Neutrophil (primary cell): ENCODE measurements around the gene CHPF.
A peak's percentile ranks its signal among the peaks of the same experiment; 100 is the strongest.

Source experiments
- H3K27ac ChIP-seq: fragments of 200-600 bp; sonication (generic); 2 replicates; pipeline ENCODE4 v1.5.1; 2016; ENCODE audit warnings: mild to moderate bottlenecking, moderate library complexity
- H3K27me3 ChIP-seq: fragments of 200-600 bp; sonication (generic); 2 replicates; pipeline ENCODE4 v1.6.0; 2016; ENCODE audit warnings: mild to moderate bottlenecking
- H3K36me3 ChIP-seq: fragments of 200-600 bp; sonication (generic); 2 replicates; pipeline ENCODE4 v1.5.1; 2017
- H3K4me1 ChIP-seq, 2 experiments: fragments of 200-600 bp in 1 of 2; sonication (generic) in 1 of 2; 1 replicate in 1 of 2; 2 replicates in 1 of 2; pipeline versions ENCODE4 v1.5.1 to v1.6.1; 2013 to 2016; ENCODE audit warnings: low read depth in 1 of 2, low read length in 1 of 2, mild to moderate bottlenecking in 1 of 2, moderate library complexity in 1 of 2; ENCODE audit not compliant: control insufficient read depth in 1 of 2, insufficient read depth in 1 of 2
- H3K4me3 ChIP-seq, 2 experiments: fragments of 200-600 bp in 1 of 2; sonication (generic) in 1 of 2; 1 replicate in 1 of 2; 2 replicates in 1 of 2; pipeline ENCODE4 v1.5.1; 2013 to 2016; ENCODE audit warnings: low read depth in 1 of 2, low read length in 1 of 2, mild to moderate bottlenecking in 1 of 2, moderate library complexity in 1 of 2
- H3K9me3 ChIP-seq: fragments of 200-600 bp; sonication (generic); 2 replicates; pipeline ENCODE4 v1.5.1; 2016
- TF ChIP-seq, protein P1 (sequence below): fragments of 200-600 bp; sonication (generic); IDR thresholded peaks from 2 replicates; pipeline ENCODE4 v1.5.1; 2016; ENCODE audit warnings: antibody characterized with exemption

Gene CHPF

DNA sequence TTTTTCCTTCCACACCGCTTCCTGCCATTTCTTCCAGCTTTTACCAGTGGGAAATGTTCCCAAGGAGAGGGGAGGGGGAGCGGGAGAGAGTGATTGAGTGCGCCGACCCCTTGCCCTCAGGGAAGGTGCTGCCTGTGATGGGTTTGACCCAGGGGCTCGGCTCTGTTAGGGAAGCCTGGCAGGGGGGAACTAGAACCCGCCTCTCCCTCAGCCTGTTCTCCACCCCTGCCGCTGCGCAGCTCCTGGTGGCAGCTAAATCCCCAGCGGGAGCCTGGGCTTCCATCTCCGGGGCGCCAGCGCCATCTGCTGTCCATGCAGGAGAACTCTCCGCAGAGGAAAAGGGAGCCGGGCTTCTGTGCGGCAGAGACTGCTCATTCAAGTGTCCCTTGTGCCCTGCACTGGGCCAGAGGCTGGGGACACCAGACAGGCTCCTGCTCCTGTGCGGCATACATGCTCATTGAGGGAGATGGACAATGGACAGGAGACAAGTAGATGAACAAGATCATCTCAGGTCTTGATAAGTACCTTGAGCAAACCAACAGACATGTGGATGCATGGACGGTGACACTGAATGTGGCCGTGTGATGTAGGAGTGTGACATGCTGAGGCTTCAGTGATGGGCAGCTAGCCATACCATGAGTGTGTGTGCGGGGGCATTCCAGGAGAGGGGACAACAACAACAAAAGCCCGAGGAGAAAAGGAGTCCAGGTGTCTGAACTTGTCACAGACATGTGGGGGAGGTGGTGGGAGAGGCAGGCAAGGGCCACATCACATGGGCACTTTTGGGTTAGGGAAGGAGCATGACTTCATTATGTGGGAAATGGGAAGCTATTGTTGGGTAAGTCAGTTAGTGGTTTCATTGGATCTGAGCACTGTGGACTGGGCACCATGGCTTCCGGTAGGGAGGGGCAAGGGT lies 13.3 kb downstream of the CHPF start:
- Histone ChIP-seq H3K9me3 (no peaks in the 10 kb centered on the region), H3K4me1 (no peaks in the 10 kb centered on the region), H3K27ac (no peak overlapping the region), H3K36me3 (no peaks in the 10 kb centered on the region), H3K4me3 (no peak overlapping the region), H3K27me3 (peaks cover 89% of the 10 kb centered on the region)
- TF ChIP-seq, protein P1, sequence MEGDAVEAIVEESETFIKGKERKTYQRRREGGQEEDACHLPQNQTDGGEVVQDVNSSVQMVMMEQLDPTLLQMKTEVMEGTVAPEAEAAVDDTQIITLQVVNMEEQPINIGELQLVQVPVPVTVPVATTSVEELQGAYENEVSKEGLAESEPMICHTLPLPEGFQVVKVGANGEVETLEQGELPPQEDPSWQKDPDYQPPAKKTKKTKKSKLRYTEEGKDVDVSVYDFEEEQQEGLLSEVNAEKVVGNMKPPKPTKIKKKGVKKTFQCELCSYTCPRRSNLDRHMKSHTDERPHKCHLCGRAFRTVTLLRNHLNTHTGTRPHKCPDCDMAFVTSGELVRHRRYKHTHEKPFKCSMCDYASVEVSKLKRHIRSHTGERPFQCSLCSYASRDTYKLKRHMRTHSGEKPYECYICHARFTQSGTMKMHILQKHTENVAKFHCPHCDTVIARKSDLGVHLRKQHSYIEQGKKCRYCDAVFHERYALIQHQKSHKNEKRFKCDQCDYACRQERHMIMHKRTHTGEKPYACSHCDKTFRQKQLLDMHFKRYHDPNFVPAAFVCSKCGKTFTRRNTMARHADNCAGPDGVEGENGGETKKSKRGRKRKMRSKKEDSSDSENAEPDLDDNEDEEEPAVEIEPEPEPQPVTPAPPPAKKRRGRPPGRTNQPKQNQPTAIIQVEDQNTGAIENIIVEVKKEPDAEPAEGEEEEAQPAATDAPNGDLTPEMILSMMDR = peak; percentile 80

DNA sequence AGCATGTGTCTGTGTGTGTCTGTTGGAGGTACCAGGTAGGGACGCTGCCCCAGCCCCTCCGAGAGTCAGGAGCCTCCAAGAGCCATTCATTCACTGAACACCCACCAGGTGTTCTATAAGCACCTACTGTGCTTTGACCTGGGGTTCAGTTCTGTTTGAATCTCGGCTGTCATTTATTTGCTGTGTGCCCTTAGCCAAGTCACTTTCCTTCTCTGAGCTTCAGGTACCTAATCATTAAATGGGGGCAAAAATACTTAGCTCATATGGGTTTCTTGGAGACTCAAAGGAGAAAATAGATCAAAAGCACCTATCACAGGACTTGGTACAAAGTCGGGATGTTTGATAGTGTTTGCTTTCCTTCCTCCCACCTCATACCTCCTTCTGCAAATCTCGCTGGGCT lies 16.1 kb downstream of the CHPF start:
- Histone ChIP-seq H3K36me3 (no peaks in the 10 kb centered on the region), H3K27me3 (peaks cover 100% of the 10 kb centered on the region), H3K4me3 (no peak overlapping the region), H3K4me1 (no peaks in the 10 kb centered on the region), H3K9me3 (no peaks in the 10 kb centered on the region), H3K27ac (no peak overlapping the region)
- TF ChIP-seq, protein P1 = no peak

DNA sequence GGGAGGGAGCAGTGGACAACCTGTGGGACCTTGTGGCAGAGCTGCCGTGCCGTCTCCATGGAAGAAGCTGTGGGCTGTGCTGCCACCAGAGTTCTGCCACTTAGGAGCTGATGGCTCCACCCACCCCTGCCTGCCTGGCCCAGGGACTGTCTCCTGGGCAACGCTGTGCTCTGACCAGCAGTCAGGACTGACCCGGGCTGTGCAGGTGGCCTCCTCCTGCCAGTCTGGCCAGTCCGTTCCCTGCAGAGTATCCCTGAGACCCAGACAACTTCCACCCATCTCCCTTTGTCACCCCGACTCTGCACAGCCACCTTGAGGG lies 16.6 kb downstream of the CHPF start:
- TF ChIP-seq, protein P1 = no peak
- Histone ChIP-seq H3K36me3 (no peaks in the 10 kb centered on the region), H3K27me3 (peaks cover 100% of the 10 kb centered on the region), H3K4me3 (no peak overlapping the region), H3K27ac (no peak overlapping the region), H3K9me3 (no peaks in the 10 kb centered on the region), H3K4me1 (no peaks in the 10 kb centered on the region)

- H3K27me3 ChIP-seq = peaks cover 100% of the 10 kb centered on the region
- no peaks in the 10 kb centered on the region for H3K4me1 ChIP-seq
- TF ChIP-seq, protein P1 = no peak
- H3K9me3 ChIP-seq = no peaks in the 10 kb centered on the region
- no peak overlapping the region for H3K27ac ChIP-seq
- H3K4me3 ChIP-seq = no peak overlapping the region
- H3K36me3 ChIP-seq = no peaks in the 10 kb centered on the region
Measured at GRCh38 chr2:219526320-219527075, 17.1 kb downstream of the CHPF start.

- H3K27me3 ChIP-seq = peaks cover 100% of the 10 kb centered on the region
- no peak overlapping the region for H3K4me3 ChIP-seq
- no peaks in the 10 kb centered on the region for H3K9me3 ChIP-seq
- no peak overlapping the region for H3K27ac ChIP-seq
- TF ChIP-seq, protein P1 = no peak
- no peaks in the 10 kb centered on the region for H3K4me1 ChIP-seq
- no peaks in the 10 kb centered on the region for H3K36me3 ChIP-seq
Measured at GRCh38 chr2:219525533-219526232, 17.9 kb downstream of the CHPF start.
